ENCODE measurements around the gene ADAM12. TPM values are rescaled to one million over a fixed set of nuclear protein-coding genes. Genes with fewer than 3 reads are reported as not detected.

ADAM12 gene
- total RNA-seq: under 1 TPM; under 0.01 to 0.52 TPM

DNA sequence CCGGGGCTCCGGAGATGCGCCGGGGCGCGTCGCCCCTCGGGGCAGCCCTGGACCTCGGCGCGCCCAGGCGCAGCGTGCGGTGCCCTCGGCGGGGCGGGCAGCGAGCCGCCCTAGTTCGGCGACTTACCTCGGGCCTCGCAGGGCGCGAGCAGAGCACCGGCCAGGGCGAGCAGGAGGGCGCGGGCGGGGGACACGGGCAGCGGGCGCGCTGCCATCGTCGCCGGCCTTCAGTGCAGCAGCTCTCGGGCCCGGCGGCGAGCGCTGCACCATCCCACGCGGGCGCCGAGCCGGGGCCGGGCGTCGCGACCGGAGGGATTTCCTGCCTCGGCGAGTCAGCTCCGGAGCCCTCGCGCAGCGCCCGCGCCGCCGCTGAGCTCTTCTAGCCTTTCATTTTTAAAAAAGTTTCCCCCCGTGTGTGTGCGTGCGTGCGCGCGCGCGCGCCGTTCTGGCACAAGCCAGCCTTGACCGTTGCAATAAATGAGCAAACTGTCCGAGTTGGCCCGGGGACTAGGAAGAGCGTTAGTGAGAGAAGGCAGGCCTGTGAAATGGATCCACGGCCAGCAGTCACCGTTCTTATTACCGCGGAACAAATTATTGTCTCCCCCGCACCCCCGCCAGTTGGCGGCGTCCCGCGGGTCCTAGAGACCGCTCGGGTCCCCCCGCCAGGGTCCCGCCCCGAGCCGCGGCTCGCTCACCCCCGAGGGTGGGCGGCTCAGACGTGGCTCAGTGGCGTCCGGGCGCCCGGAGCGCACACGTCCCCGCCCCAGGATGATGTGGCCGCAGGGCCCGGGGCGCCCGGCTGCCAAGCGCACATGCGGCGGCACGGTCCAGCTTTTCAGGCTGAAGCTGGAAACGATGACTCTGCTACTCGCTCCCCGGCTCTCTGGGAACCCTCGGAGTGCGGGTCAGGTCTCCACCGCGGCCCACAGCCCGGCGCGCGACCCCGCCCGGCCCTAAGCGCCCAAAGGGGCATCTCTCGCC lies at the start of gene ADAM12:
TSS of gene ADAM12 (minus strand) at position 547 of the 981 bp plus-strand sequence. CDS start at position 215, 332 bp downstream.
- ATAC-seq (peak; percentile 31), DNase-seq (peak; percentile 16 to 39 (median 24))
- TF ChIP-seq, protein P1, sequence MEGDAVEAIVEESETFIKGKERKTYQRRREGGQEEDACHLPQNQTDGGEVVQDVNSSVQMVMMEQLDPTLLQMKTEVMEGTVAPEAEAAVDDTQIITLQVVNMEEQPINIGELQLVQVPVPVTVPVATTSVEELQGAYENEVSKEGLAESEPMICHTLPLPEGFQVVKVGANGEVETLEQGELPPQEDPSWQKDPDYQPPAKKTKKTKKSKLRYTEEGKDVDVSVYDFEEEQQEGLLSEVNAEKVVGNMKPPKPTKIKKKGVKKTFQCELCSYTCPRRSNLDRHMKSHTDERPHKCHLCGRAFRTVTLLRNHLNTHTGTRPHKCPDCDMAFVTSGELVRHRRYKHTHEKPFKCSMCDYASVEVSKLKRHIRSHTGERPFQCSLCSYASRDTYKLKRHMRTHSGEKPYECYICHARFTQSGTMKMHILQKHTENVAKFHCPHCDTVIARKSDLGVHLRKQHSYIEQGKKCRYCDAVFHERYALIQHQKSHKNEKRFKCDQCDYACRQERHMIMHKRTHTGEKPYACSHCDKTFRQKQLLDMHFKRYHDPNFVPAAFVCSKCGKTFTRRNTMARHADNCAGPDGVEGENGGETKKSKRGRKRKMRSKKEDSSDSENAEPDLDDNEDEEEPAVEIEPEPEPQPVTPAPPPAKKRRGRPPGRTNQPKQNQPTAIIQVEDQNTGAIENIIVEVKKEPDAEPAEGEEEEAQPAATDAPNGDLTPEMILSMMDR (IDR thresholded peaks at IDR 0.05): no peak
- TF ChIP-seq POLR2A (IDR thresholded peaks at IDR 0.05): no peak
- Histone ChIP-seq H3K36me3 (replicated peaks in 1 of 2; ENCODE audit: insufficient read depth in 1 of 2, low read depth in 2 of 2) (no peaks in the 10 kb centered on the region), H3K9me3 (no peaks in the 10 kb centered on the region), H3K27ac (no peak within 1 kb of the TSS), H3K4me1 (peaks cover 21% of the 10 kb centered on the region), H3K27me3 (no peaks in the 10 kb centered on the region), H3K4me3 (peak within 1 kb of the TSS in 1 of 2 donors; percentile 29)
- WGBS, 2 donors: 4 to 18% methylated on average over 11 to 103 of the region's 127 CpGs
- intact Hi-C loops (cut with DNase I): no loop called here

- intact Hi-C loops (cut with DNase I): no loop called here
- no peak for ATAC-seq
These were observed 49.5 kb upstream of the ADAM12 start for GRCh38 chr10:126437635-126438406.

GRCh38 chr10:126434235-126434634 lies 46.0 kb upstream of the ADAM12 start:
- DNase-seq: no peak
- no peaks in the 10 kb centered on the region for H3K27me3 ChIP-seq
- intact Hi-C loops (cut with DNase I): no loop called here
- no peak for TF ChIP-seq POLR2A (IDR thresholded peaks at IDR 0.05)
- TF ChIP-seq, protein P1 (IDR thresholded peaks at IDR 0.05): no peak
- WGBS, 2 donors: 21 to 36% methylated on average over 5 of the region's 5 CpGs
- H3K9me3 ChIP-seq: no peaks in the 10 kb centered on the region
- ATAC-seq: no peak
- H3K27ac ChIP-seq: no peak overlapping the region
- H3K36me3 ChIP-seq (replicated peaks in 1 of 2; ENCODE audit: insufficient read depth in 1 of 2, low read depth in 2 of 2): no peaks in the 10 kb centered on the region
- H3K4me3 ChIP-seq: no peak overlapping the region
- H3K4me1 ChIP-seq: no peaks in the 10 kb centered on the region

More at GRCh38 chr10:126437635-126438406, 49.5 kb upstream of the ADAM12 start:
- no peak for TF ChIP-seq POLR2A (IDR thresholded peaks at IDR 0.05)
- TF ChIP-seq, protein P1 (IDR thresholded peaks at IDR 0.05): no peak
- Histone ChIP-seq H3K36me3 (replicated peaks in 1 of 2; ENCODE audit: insufficient read depth in 1 of 2, low read depth in 2 of 2) (no peaks in the 10 kb centered on the region), H3K27me3 (no peaks in the 10 kb centered on the region), H3K27ac (no peak overlapping the region), H3K4me3 (no peak overlapping the region), H3K9me3 (no peaks in the 10 kb centered on the region), H3K4me1 (no peaks in the 10 kb centered on the region)
- WGBS, 2 donors: 62 to 96% methylated on average over 2 of the region's 2 CpGs
- no peak for DNase-seq

- ATAC-seq (no peak), DNase-seq (no peak)
- Histone ChIP-seq H3K4me1 (no peaks in the 10 kb centered on the region), H3K27ac (no peak overlapping the region), H3K4me3 (no peak overlapping the region), H3K9me3 (no peaks in the 10 kb centered on the region), H3K27me3 (no peaks in the 10 kb centered on the region), H3K36me3 (replicated peaks in 1 of 2; ENCODE audit: insufficient read depth in 1 of 2, low read depth in 2 of 2) (no peaks in the 10 kb centered on the region)
- TF ChIP-seq, protein P1 (IDR thresholded peaks at IDR 0.05): no peak
- no peak for TF ChIP-seq POLR2A (IDR thresholded peaks at IDR 0.05)
- 66 to 75% methylated on average over 5 of the region's 5 CpGs for WGBS, 2 donors
- intact Hi-C loops (cut with DNase I): no loop called here
These were observed 45.1 kb upstream of the ADAM12 start for GRCh38 chr10:126433351-126433750.
